CD1c-positive myeloid dendritic cell (primary cell): ENCODE results near the gene RBM33.

Source experiments
- DNase-seq: peaks from one replicate; pipeline ENCODE4 v3.0.0-alpha.2; 2016; ENCODE audit errors: extremely low spot score

RBM33 gene

DNA sequence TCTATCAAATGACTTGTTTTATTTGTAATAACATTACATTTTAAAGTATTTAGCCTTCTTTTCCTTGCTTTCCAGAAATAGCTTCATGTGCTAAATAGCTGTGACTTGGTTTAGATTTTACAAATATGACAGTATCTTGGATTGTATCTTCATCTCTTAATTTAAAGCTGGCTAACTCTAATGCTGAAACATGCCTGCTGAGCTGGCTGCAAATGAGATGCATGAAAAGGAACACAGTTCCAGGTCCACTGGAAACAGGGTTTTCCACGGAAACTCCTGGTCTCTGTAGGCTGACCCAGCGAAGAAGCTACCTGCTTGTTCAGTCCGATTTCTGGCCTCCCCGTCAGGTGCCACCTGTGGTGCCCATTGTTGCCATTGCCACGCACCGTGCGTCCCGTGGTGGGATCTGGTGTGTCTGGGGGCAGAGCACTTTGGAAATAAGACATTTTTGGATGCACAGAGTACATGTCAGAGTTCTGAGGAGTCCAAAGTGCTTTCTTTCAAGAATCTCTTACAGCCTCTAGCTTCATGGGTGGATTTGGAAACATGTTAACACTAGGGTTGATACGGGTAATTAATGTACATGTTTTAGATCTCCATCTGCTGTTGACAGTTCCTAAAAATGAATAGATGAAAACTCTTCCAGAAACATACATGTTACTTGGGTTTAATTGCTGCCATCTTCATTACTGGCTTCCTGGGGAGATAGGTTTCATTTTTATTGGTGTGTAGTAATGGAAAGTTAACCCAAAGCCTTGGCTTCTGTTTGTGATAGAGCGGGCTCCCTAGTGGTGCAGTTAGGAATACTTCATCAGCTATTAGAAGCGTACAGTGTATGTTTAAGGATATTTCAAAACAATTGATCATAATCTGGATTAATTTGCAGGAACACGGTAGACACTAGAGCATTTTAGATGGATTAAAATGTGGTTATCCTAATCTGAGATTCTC, 122.8 kb downstream of the RBM33 start:
- no peak for DNase-seq

DNA sequence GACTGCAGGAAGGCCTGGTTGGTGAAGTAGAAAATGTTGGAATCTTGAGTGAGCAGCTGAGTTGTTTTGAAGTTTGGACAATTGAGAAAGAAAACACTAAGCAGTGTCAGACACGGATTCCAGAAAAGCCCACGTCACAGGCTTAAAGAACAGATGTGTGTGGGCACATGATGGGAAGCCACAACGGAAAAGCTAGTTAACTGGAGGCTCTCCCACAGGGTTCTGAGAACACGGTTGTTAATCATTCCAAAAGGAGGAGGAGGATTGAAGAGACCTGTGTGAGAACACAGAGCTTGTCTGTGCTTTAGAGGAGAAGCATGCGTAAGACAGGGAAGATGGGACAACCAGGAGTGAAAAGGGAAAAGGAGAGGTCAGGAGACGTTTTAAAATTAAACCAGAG, 125.2 kb downstream of the RBM33 start:
- DNase-seq, result peak; percentile 22

DNA sequence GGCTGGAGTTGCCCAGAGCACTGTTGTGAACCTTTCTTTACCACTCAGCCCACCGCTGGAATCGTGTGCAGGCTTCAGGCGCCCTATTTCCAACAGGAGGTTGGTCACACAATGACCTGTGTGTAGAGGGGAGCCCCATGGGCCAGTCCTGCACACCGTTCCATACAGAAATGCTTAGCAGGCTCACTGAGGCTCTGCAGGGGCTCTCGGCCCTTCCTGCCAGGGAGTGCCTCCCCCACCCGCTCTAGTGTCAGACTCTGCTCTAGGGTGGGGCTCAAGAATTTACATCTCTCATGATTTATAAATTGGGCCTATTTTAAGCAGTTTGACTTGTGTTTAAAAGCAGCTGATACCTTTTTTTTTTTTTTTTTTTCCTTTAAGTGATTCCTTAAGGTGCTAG, 125.8 kb downstream of the RBM33 start:
- no peak for DNase-seq

DNA sequence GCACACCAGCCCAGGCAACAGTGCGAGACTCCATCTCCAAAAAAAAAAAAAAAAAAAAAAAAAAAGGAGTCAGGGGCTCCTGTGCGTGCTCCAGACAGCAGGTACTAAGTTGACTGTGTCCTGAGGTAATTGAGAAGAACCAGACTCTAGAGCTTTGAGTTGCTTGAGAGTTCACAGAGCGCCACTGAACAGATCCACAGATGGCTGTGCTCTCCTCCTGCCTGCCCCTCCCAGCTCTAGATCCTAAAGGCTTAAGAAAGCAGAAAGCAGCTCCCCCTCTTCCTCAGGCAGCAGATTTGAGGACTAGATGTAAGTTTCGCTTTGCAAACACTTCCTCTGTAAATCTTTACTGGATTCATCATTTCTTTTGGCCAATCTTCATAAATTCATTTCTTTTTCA, 129.1 kb downstream of the RBM33 start:
- DNase-seq, result no peak

- DNase-seq, result no peak
These were observed 130.5 kb downstream of the RBM33 start for GRCh38 chr7:155774947-155775346.

DNA sequence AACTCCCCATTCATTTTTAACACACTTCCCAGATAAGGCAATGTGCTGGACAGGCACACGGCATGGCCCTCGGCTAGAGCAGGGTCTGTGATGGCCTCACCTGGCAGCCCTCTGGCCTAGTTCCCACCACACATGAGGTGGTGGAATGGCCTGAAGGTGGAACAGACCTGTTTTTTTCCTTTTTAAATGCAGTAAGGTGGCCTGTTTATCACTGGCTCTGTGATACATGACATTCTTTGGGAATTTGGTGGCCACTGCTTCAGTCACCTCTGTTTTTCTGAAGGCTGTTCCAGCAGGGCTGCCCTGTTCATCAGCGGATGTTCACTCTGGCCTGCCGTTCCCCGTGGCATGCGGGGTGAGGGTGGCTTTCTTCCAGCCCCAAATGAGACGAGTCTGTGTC, 131.2 kb downstream of the RBM33 start:
- DNase-seq, result no peak

DNA sequence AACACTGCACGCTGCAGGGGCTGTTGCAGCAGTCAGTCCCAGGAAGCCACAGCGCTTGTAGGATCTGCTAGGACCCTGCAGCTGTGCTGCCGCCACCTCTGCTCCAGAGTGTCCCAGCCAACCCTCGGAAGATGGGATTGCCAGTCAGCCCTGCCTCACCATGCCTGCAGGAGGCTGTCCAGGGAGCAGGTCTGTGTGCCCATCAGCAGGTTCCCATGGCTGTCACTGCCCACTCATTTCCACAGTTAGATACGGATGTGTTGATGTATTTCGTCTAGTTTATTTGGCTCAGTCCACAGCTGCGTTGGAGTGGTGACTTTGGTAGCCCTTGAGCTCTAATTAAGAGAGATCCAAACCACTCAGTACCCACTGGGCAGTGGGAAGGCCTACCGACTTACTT, 132.1 kb downstream of the RBM33 start:
- no peak for DNase-seq

GRCh38 chr7:155778349-155778748, 133.9 kb downstream of the RBM33 start:
- no peak for DNase-seq

GRCh38 chr7:155780884-155781283, 136.4 kb downstream of the RBM33 start:
- no peak for DNase-seq

DNA sequence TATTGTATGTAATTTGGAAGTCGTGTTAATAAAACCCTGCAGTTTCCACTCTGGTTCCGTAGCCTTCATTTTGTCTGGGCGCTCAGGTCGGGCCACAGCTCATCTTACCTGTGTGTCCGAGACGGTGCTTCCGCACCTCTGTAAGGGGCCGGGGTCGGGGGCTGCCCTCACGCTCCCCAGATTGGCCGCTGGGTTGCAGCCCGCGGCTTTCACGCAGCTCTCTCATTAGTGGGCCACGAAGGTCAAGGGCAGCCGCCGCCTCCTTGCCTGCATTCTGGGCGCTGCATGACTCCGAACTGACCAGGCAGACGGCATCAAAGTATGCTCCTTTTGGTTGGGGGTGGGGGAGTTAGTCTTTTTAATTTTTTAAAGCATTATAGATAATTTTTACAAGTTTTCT, 137.0 kb downstream of the RBM33 start:
- DNase-seq, result no peak

DNA sequence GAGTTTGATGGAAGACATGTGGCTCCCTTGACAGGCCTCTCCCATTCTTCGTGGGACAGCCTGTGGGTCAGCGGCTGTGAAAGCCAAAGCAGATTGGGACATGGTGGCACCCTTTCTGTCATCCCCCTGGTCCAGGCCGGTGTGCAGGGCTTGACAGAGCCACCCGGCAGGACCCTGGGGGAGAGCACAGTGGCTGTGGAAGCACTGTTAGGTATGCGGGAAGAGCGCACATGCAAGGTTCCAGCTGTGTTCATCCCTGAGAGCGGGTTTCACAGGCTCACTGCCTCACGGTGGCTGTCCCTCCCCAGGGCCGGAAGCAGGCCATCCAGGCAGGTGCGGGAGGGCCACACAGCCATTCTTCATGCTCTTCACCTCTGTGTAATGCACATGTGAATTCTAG, 138.0 kb downstream of the RBM33 start:
- DNase-seq, result no peak

GRCh38 chr7:155785536-155785935, 141.1 kb downstream of the RBM33 start:
- DNase-seq, result no peak

DNA sequence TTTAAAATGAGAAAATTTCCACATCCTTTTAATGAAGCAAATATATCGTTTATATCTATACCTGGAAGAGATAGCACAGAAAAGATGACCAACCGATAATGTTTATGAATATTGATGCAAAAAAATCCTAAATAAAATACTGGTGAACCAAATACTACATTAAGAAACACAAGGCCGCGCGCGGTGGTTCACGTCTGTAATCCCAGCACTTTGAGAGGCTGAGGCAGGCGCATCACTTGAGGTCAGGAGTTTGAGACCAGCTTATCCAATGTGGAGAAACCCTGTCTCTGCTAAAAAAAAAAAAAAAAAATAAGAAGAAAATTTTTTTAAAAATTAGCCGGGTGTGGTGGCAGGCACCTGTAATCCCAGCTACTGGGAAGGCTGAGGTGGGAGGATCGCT, 142.0 kb downstream of the RBM33 start:
- DNase-seq, result no peak

DNA sequence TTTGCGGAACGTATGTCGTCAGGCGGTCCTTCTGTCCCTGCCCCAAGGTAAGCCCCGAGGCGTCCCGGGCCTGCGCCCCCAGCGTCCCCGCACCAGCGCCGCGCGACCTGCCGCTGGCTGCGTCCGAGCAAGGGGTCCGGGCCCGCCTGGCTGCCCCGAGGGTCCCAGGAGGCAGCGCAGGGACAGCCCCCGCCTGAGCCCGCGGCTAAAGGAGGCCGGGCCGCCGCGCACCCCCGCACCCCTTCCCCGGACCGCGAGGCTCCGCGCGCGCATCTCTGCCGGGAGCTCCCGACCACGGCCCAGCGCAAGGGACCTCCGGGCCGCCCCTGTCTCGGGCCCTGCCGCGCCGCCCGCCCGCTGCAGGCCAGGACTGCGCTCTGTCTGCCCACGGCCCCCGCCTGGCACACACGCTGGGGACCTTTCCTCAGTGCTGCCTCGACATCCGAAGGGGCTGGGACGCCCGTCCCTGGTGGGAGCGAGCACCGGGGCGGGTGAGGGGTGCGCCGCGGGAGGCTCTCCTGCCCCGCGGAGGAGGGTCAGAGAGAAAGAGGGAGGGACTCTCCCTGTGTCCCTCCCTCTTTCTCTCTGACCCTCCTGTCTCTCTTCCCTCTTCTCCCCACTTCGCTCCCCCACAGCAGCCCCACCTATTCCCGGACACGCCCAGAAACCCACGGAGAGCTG, 142.8 kb downstream of the RBM33 start:
- DNase-seq, result no peak

DNA sequence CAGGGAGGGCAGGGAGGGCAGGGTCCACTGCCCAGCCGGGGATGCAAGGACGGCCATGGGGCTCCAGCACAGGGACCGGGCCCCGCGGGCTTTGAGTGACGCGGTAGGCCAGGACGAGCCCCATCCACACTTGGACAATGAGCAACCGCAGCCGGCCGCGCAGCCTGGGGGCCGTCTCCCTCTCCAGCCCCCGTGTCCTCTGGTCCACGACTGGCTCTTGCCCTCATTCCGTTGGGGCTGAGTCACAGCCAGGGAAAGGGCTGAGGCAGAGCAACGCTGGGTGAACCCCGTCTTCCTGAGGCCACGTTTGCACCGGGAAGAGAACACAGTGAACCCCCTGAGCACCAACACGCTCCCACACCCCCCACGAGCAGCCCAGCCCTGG, 144.1 kb downstream of the RBM33 start:
- DNase-seq, result no peak

DNA sequence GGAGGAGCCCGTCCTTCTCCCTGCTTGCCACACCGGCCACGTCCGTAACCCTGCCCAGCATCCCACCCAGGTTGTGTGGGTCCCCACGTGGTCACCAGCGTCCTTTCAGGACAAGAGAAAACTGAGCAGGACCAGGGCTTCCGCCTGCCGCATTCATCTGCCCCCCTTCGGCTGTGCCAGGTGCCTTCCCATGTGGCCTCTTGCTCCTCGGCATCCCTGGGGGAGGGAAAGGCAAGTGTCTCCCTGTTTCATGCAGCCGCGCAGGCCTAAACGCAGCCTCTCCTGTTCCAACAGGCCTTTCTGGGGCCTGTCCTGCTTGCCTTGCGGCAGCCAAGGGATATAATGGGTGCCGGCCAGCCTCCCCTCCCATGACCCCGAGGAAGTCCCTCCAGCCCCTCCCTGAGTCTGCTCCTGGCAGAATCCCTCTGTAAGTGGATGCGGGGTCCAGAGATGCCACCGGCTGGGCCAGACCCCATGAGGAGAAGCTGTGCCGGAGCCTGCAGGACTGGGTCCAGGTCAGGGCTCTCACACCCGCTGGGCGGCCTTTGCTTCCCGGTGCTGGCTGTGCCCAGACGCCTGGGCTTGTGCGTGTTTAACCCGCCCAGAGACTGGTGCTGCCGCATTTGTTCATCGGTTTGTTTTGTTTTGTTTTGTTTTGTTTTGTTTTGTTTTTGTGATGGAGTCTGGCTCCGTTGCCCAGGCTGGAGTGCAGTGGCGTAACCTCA, 144.7 kb downstream of the RBM33 start:
- DNase-seq, result no peak

DNA sequence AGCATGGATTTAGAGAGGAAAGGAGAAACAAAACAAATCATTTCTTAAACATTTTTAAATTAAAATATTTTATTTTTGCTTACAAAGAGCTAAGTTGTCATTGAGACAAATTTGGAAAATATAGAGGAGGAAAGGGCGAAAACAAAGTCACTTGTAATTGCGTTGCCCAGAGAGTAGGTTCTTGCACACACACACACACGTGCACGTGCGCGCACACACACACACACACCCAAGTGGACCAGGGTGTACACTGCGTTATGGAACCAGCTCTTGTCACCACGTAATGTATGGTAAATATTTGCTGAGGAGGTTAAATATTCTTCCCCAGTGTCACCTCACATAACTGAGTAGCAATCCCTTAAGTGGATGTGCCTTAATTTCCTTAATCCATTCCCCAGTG, 146.2 kb downstream of the RBM33 start:
- no peak for DNase-seq

GRCh38 chr7:155791214-155791737, 146.8 kb downstream of the RBM33 start:
- DNase-seq, result no peak

DNA sequence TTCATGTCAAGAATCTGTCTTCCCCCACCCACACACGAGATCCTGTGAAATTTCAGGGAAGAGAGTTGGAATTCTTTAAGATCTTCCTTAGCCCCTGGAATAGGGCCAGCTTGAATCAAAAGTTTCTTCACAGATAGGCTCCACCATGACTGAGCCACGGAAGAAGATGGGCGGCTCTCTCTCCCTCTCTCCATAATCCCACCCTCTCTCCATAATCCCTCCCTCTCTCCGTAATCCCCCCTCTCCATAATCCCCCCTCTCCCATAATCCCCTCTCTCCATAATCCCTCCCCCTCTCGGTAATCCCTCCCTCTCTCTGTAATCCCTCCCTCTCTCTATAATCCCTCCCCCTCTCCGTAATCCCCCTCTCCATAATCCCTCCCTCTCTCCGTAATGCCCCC, 147.4 kb downstream of the RBM33 start:
- no peak for DNase-seq

DNA sequence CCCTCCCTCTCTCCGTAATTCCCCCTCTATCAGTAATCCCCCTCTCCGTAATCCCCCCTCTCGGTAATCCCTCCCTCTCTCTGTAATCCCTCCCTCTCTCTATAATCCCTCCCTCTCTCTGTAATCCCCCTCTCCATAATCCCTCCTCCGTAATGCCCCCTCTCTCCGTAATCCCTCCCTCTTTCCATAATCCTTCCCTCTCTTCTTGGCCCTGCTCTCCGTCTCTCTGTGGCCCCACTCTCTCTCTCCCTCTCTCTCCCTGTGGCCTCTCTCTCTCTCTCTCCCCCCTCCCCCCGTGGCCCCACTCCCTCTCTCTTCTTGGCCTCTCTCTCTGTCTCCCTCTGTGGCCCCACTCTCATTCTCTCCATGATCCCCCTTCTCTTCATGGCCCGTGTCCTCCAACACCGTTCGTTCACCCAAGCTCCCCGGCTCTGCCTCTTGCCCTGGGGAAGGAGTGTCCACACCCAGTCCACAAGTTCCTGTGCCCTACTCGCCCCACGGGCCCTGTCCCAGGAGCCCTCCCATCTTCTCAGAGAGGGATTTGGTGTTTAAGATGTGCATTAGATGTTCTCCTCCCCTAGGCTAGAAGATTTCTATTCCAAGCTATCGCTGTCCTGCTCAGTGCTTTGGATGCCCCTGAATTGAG, 148.0 kb downstream of the RBM33 start:
- DNase-seq, result no peak

DNA sequence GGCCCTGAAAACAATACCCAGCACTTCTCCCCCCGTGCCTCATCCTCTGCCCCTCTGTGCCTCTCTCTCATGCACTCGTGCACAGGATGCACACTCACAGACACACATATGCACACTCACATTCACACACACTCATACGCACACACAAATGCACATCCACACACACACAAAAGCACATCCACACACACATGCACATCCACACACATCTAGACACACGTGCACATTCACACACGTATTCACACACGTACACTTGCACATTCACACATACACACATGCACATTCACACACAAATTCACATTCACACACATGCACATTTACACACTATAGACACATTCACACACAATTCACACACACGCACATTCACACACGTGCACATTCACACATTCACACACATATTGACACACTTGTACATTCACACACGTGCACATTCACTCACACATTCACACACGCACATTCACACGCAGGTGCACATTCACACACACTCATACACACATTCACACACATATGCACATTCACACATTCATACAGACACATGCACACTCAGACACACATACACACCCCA, 148.6 kb downstream of the RBM33 start:
- no peak for DNase-seq

GRCh38 chr7:155793720-155794119, 149.3 kb downstream of the RBM33 start:
- no peak for DNase-seq
